Endometrial microvascular endothelial cells (primary cell): ENCODE results near the gene MAGI1. TPM values are rescaled to one million over a fixed set of nuclear protein-coding genes. Genes with fewer than 3 reads are reported as not detected.

Source experiments
- in situ Hi-C: cut with HindIII; loops from 2 replicates; pipeline ENCODE4 v1.10.0; 2017; ENCODE audit warnings: low sequenced_read_pairs, low pct_unique_long_range_greater_than_20kb; ENCODE audit errors: inconsistent ontology term
- total RNA-seq: library from RNA; depleted of rRNA; stranded (reverse); fragments of >200 nt; gene quantifications from one replicate; pipeline ENCODE4 v1.2.3, GENCODE V29; 2015; ENCODE audit errors: inconsistent ontology term

MAGI1 gene
- total RNA-seq, 1 donor from 2014 or later: 9.1 TPM

DNA sequence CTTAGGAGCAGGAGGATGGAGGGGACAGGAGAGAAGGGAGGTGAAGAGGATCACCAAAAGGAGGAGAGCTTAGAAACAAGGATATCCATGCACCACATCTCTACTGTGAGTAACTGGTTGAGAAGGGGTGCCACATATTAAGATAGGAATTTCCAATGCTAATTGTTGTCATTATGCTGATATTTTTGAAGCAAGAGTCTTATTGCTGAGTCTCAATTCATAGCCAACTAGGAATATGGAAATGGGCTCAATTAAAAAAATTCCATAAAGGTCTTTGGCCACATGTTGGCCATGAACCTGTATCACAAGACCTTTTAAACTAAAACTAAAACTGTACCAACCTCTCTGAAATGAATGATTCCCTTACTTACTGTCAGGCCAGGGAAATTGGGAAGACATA lies 642.6 kb downstream of the MAGI1 start:
- in situ Hi-C loops: no loop called here

DNA sequence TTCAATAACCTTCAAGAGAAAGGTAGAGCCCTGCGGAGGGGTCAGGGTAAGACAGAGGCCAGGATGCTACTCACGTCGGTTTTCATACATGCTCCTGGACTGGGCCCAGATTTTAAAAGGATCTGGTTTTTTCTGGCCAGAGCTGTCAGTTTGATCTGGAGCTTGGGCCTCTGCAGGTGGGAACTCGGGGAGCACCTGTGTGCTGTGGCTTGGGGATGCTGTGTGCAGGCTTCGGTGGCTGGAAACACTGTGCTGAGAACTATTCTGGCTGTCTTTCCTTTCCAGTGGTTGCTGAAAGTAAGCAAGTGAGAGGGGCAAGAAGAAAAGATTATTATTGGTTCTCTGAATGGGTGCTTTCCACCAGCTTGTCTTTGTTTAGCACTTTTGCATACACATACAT lies 647.6 kb downstream of the MAGI1 start:
- in situ Hi-C loops: no loop called here

DNA sequence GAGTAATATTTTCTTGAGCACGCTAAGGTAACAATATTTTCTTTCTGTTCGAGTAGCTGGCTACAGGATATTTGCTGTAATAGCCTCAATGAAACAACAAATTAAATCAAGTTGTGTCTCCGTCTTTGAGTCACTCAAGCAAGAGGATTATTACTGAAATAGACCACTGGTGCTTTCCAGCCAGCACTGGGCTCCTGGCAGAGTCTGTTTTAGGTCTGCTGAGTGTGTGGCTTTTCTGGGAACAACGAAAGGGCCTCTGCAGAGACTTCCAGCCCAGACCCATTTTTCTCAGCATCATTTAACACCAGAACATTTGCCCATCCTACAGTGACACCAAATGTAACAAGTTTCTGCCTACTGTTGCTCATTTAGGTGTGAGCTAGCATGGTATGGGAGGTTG lies 652.9 kb downstream of the MAGI1 start:
- in situ Hi-C loops: no loop called here

DNA sequence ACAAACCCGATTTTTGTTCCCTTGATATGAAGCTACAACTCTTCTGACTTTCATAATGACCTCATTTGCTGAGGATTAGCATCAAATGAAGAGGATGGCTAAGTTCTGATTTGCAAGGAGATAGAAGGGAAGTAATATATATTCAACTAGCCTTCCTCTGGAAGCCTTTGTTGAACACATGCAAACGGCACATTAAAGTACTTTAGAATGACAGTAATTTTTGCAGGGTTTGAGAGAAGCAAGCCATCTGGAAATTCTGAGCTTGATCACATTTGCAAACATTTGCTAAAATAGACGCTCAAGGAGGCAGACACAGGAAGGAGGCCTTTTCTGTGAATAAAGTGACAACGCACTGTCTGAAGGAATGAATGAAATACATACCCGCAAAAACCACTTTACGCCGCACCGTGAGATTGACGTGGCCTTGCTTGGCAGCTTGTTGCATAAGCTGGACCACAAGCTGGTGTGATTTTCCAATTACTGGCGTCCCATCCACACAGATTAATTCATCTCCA lies 657.2 kb downstream of the MAGI1 start:
- in situ Hi-C loops: no loop called here

DNA sequence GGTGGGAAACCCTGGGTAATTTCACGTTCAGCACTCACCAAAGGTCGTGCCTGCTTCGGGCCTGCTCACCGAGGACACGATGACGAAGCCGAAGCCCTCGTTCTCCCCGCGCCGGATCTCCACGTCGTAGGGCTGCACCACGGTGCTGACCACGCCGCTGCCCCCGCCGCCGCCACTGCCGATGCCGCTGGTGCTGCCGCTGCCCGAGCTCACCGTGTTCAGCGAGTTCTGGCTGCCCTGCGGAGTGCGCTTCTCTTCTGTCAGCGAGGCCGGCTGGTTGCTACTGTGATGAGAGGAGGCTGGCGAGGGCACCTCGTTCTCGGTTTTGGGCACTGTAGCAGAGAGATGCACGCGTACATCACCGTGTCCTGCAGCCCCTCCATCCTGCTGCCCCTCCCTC lies 659.5 kb downstream of the MAGI1 start:
- in situ Hi-C loops: no loop called here

DNA sequence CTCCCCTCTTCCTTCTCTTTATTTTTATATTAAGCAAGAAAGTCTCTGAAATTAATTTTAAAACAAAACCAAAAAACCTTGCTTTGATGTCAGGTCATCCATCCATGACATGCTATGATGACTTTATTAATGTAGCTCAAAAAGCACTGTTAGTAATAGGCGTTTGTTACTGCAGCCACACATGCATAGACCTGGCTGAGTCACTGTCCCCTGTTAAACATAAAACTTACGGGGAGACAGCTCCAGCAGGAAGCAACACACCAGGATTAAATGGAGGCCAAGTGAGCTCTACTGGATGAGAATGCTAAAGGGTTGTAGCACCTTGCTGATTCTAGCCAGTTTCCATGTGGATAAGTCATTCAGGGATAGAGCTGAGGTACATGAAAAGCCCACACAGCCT lies 661.1 kb downstream of the MAGI1 start:
- in situ Hi-C loops: no loop called here

DNA sequence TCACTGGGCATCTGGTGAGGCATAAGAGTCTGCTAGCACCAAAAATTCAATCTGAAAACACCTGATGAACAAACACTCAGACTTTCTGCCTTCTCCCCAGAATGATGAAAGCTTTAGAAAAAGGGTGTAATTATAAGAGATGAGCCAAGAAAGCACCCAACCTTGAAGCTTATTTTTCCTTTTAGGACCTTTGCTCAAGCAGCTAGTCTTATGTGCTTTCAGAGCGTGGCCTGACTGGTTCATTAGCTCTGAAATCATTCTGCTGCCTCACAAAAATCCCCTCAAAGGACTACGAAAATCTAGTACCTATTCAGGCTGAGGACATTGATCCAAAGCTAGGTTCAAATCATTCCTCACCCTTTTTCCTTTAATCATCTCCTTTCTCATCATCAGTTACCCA lies 662.3 kb downstream of the MAGI1 start:
- in situ Hi-C loops: no loop called here

DNA sequence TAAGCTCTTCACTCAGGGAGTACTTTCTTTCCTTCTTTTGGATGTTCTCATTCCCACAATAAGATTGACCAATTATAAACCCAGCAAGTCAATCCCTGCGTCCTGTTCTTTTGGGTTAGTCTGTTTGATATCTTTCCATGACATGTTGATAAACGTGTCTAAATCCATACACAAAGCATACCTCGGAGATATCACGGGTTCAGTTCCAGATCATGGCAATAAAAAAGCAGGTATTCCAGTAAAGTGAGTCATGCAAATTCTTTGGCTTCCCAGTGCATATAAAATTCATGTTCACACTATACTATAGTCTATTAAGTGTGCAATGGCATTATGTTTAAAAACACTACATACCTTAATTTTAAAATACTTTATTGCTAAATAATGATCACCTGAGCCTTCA lies 667.7 kb downstream of the MAGI1 start:
- in situ Hi-C loops: no loop called here

DNA sequence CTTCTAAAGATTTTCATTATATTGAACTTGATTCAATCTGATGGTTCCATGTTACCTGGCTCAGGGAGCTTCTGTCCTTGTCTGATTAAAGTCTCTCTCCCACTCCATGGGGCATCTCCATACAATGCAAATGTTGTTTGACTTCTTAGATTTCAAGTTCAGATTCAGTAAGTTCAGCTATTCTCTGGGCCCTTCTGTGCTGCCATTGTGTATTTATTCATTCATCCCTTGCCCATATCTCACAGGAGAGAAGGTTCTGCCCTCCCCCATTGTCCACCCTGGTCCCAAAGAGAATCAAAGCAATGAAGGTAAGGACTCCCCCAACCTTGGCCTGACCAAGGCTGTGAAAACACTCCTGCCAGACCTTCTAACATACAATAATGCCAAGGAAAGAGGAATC lies 669.9 kb downstream of the MAGI1 start:
- in situ Hi-C loops: no loop called here

DNA sequence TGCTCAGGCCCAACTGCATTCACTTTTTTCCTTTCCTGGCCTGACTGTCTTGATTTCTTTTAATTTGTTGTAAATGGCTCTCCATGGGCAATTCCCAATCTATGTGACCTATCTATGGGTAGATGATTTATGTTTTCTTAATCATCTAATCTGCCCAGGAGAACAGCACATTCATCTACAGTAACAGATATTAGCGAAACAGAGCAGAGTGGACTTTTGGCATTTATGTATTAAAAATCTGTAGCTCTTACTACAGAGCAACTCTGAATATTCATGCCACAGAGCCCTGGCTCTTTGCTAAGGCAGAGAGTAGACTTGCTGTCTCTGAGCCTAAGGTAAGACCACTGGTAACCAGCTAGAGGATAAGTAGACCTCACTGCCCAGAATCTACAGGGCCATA lies 676.0 kb downstream of the MAGI1 start:
- in situ Hi-C loops: no loop called here

DNA sequence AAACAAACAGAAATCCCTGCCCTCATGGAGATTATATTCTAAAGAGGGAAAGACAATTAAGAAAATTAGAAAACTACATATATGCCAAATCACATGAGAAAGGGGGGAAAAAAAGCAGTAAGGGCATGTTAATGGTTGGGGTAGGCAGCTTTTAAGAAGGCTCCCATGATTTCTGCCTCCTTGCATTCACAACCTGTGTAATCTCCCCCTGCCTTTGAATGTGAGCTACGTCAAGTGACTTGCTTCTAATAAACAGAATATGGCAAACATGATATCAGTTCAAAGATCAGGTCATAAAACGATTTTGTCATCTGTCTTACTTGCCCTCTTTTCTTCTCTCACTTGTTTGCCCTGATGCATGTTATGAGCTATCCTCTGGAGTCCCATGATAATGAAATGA lies 677.3 kb downstream of the MAGI1 start:
- in situ Hi-C loops: no loop called here

DNA sequence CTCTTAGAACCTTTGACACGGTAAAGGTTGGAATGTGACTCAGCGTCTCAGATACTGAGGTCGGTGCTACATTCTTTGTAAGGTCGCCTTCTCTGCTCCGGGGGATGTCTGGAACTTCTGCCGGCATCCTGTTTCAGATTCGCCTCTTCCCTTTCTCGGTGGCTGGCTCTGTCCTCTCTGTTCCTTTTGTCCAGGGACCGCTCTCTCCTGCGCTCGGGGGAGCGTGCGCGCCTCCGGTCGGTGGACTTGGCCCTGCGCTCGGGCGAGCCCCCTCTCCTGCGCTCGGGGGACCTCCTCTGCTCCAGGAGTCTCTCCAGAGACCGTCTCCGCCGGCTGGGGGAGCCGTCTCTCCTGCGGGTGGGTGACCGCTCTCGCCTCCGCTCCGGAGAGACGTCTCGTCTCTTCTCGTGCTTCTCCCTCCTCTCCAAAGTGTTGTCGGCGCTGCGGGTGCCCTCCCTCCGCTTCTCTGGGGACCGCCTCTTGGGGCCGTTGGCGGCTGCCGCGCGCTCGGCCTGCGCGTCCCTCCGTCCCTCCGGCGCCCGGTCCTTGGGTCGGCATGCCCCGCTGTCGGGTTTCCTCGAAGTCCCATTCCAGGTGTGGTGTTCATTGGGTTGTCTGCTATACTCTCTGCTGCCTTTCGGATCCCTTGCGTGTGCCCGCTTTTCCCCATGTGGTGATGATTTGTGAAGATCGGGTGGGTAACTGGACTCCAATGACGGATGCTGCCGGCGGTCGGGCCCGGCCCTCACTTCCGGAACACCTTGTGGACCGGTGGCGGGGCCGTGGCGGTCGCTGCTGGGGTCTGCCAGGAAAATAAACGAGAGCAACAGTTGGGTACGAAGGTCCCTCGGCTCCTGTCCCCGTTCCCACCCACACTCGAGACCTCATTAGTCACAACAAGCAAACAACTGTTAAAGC lies 682.1 kb downstream of the MAGI1 start:
- in situ Hi-C loops: no loop called here

DNA sequence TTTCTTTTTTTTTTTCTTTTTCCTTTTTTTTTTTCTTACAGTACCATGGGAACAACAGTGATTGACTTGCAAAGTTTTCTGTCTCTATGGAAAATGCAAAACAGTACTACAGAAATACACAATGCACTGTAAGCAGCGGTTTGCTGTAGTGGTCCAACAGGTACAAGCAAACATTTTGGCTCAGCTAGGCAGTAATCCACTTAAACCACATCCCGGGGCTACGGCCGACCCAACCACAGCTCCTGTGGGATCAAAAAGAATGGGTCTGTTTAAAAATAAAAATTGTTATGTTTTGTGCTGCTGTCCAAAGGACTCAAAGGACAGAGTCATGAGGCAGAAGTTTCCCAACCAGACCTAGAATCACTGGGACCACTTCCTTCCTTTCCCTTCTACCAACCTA lies 683.8 kb downstream of the MAGI1 start:
- in situ Hi-C loops: no loop called here

DNA sequence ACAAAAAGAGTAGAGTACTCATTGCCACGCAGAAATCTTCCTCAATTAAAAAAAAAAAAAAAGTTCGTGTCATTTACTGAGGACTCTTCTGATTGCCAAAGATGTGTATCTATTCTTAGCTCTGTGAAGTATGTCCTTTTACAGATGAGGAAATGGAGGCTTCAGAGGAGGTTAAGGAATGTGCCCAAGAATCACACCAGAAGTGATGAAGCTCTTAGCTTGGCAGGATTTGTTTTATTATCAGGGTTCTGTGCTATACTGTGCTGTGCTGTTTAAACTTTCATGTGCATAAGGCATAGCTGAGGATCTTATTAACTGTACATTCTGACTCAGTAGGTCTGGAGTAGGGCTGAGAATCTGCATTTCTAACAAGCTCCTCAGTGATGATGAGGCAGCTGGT lies 685.8 kb downstream of the MAGI1 start:
- in situ Hi-C loops: no loop called here

DNA sequence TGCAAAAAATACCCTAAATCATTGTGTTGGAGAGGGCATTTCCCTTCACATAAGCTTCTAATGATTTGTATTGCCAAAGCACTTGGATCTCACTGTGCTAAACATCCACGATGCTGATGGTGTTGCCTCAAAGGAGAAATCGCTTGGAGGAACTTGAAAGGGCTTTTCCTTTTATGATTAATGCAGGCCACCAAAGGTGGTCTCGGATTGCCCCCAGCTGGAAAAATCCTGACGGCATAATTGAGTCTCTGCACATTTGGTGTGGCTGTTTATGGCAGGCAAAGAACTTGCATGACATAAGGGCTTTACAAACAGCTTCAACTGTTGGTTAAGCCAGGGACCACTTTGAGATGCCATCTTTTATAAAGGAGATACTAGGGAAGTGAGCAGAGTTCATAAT lies 687.0 kb downstream of the MAGI1 start:
- in situ Hi-C loops: no loop called here

DNA sequence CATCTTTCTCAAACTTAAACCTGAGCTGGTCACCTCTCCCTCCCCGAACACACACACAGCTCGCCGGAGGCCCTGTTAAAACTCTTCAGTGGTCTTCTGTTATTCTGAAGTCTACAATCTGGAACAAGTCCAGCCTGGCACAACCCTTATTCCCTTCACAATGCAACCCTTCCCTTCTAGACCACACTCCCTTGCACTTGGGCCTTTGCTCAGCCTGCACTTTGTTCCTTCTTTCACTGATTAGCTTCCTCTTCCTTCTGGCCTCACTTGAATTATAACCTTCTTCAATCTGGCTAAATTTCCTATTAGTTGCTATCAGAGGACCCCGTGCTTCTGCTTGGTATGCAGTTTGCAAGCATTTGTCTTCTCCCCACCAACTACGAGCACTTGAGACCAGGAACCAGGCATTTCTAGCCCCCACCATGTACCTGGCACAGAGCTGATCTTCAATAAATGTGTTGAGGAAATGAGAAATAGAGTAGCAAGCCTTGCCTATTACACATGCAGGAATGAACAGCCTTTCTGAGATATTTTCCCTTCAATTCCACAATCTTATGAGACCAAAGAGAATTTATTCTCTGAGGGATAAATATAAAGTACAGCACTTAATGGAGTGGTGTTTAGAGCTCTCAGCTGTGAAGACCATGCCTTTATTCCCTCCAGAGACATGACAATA lies 687.8 kb downstream of the MAGI1 start:
- in situ Hi-C loops: no loop called here

DNA sequence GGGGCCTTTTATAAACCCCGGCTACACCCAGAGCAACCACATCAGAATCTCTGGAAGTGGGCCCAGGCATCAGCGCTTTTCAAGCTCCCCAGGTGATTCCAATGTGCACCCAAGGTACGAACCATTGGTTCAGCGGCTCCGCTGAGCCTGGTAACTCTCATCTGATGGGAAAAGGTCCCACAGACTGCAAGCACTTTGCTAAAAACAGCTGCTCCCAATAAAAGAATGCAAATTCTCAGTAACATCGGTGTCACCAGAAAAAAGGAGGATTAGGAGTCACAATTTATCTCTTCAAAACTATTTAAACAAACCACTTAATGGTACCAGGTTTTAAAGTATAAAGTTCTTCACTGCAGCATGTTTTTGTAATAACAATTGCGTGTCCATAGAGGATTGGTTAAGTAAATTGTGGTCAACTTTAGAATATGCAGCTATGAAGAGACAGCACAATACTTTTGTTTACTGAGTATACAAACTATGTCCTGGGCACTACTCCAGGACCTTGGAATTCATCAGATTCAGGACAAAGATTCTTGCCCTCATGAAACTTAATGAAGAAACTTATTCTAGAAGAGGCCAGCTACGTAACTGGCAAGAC lies 690.2 kb downstream of the MAGI1 start:
- in situ Hi-C loops: no loop called here

DNA sequence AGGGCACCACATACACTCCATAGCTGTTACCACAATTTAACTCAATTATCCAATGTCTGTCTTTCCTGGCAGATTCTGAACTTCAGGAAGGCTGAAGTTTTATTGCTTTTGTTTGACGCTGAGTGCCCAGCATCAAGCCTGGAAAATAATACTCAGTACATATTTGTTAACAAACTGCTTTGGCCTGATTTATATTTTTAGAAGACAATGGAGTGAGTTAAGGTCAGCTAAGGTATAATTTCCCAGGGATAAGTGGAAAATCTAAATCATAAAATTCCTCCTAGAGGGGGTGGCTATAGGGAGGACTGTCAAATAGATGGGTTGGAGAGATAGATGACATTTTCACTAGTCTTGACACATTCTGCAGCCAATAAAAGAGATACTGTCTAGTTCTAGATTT lies 691.6 kb downstream of the MAGI1 start:
- in situ Hi-C loops: no loop called here

DNA sequence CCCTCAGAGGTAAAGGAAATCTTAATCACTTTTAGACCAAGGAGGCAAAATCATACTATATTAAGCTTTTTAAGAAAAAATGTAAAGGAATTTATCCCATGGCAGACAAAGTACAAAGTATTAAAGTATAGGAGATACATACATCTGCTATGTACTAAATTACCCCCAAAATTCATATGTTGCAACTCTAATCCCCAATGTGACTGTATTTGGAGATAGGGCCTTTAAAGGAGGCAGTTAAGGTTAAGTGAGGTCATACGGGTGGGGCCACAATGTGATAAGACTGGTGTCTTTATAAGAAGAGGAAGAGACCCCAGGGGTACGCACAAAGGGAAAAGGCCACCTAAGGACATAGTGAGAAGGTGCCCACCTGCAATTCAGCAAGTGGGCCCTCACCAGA lies 693.9 kb downstream of the MAGI1 start:
- in situ Hi-C loops: no loop called here

DNA sequence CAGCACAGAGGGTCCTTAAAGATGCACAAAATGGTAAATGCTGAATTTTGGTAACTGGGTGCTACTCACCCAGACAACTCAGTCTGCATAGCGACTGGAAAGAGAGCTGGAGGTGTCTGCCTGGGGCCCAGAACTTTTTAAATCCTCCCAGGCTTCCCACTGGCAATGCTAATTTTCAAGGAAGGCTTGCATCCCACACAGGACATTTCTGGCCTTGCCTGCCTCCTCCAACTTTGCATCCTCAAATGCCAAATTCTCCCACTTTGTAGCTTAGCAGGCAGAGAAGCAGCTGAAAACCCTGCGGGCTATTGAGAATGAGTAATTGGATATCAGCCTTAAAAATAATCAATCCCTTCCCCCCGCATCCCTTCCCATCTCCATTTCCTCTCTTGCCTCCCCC lies 694.3 kb downstream of the MAGI1 start:
- in situ Hi-C loops: no loop called here
